ENCODE data around the gene LVRN.

- TF ChIP-seq POLR2A (IDR thresholded peaks at IDR 0.05) = no peak
- TF ChIP-seq POLR2AphosphoS5 (IDR thresholded peaks at IDR 0.05) = no peak
- TF ChIP-seq EP300 (IDR thresholded peaks at IDR 0.05) = no peak
- no peak for TF ChIP-seq CTCF (IDR thresholded peaks at IDR 0.05)
Measured at GRCh38 chr5:116032991-116033390, 70.7 kb downstream of the LVRN start.

Data from gastroesophageal sphincter (tissue), 3 donors.